GM10248 (cell line): ENCODE results near the gene FAM185A.

Experiments used
- CTCF ChIA-PET: fragments of 300-600 bp; sonication (Branson Sonifier 250); formaldehyde crosslinking; extraction: SDS; loops from one replicate; lab custom pipeline; 2021; ENCODE audit warnings: antibody characterized with exemption; lab: Yijun Ruan, JAX
- POLR2A ChIA-PET: fragments of 350-650 bp; sonication (Branson Sonifier 250); formaldehyde crosslinking; extraction: SDS; loops from one replicate; lab custom pipeline; 2020; ENCODE audit warnings: antibody characterized with exemption; lab: Yijun Ruan, JAX
- DNase-seq: peaks from one replicate; pipeline ENCODE4 v3.0.0; 2012; ENCODE audit errors: extremely low spot score
- CTCF ChIP-seq: IDR thresholded peaks from 2 replicates; pipeline ENCODE4 v1.5.1; 2012; ENCODE audit warnings: mild to moderate bottlenecking, low read depth; ENCODE audit errors: extremely low read depth, missing control alignments, control extremely low read depth

Gene FAM185A

DNA sequence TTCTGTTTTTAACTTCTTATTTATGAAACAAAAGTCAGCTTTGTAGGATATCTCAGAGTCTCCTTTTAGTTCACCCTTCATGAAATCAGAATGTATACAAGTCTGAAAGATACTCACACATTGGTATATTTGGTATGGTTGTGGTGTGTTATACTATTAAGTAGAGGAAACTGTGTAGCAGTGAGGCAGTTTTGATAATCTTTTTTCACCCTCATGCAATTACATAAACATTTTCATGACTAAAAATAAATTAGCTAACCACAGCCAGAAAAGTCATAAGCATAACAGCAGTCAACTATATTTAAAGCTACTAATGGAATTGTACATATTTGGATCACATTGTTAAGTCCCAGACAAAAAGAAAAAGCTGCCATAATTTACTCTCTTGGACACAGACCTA, 62.1 kb downstream of the FAM185A start:
- POLR2A ChIA-PET = no interaction called here
- no peak for TF ChIP-seq CTCF
- CTCF ChIA-PET = interaction anchor here (1.3 to 1.7 kb wide), 2 partner anchors 9 to 12 kb away, joined by 4 to 5 read pairs; no protein-coding TSS in a partner anchor
- DNase-seq = no peak

DNA sequence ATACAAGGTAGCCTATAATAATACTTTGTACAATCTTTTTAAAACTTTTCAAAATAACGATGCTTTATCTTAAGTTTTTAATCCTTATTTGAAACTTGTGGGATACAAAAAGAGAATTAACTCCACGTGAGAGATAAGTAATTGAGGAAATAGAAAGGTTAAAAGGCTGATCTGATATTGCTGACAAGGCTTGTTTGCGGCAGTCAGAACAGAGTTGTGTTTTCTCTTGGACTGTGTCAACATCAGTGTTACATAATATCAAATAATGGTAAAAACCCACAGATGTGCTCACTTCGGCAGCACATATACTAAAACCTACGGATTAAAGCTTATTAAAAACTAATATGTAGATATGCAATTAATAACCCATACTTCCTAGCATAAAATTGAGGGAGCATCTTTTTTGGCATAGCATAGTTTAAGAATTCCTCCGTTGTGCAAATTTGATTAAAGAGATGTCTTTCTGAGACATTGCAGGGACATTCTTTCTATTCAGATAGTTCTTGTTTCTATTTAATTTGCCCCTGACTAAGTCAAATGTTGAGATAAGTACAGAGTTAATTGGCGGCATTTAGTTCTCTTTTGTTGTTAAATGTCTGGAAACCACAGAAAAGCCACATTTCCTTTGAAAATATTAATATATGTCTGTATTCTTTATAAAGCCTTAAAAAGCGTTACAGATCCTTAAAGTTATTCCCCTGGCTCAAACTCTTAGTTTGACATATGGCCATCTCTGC, 63.3 kb downstream of the FAM185A start:
- ChIA-PET POLR2A (no interaction called here), CTCF (interaction anchor here (1.3 to 1.7 kb wide), 2 partner anchors 8 to 11 kb away, joined by 4 to 5 read pairs; no protein-coding TSS in a partner anchor)
- DNase-seq = no peak
- no peak for TF ChIP-seq CTCF

GRCh38 chr7:102813191-102814024, 64.6 kb downstream of the FAM185A start:
- no peak for DNase-seq
- CTCF ChIA-PET = no interaction called here
- no peak for TF ChIP-seq CTCF
- POLR2A ChIA-PET = no interaction called here

DNA sequence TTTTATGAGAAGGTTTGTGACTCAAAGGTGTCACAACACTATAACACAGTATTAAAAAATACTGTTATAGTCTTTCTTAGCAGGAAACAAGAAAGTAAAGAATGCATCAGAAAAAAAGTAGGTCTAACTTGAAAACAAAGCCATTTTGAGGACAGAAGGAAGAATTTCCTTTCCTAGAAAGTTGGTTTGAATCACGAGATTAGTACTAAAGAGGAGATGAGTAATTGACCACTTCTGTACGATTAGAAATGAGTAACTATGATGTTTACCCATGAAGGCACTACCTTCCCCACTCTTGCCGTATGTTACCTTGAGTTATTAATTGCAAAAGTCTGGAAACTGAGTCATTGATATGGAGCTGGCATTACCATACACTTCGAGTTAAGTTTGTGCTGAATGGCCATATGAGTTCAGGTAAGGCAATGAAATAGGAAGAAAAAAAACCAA, 65.2 kb downstream of the FAM185A start:
- no peak for DNase-seq
- ChIA-PET CTCF (interaction anchor here (0.8 kb wide), 1 partner anchor 12 kb away, joined by 3 read pairs; no protein-coding TSS in a partner anchor), POLR2A (no interaction called here)
- TF ChIP-seq CTCF = no peak

- POLR2A ChIA-PET = no interaction called here
- no peak for DNase-seq
- TF ChIP-seq CTCF = no peak
- CTCF ChIA-PET = interaction anchor here (2.9 kb wide), 1 partner anchor 17 kb away, joined by 8 read pairs; no protein-coding TSS in a partner anchor
Observed at GRCh38 chr7:102817616-102818573, 69.1 kb downstream of the FAM185A start.
